RWPE1 (cell line): ENCODE results near the gene WWOX.

Experiments
- CTCF ChIA-PET: fragments of 350-600 bp; sonication (Branson Sonifier 250); formaldehyde crosslinking; extraction: SDS; loops from one replicate; lab custom pipeline; 2021; lab: Yijun Ruan, JAX
- POLR2A ChIA-PET: fragments of 400-600 bp; formaldehyde crosslinking; extraction: SDS; loops from one replicate; lab custom pipeline; 2020; ENCODE audit warnings: antibody characterized with exemption; ENCODE audit not compliant: low non-redundant PET; lab: Yijun Ruan, JAX
- DNase-seq: peaks from one replicate; pipeline ENCODE4 v3.0.0; 2012; ENCODE audit warnings: low spot score
- H3K27ac ChIP-seq: fragments of 450-650 bp; 2 replicates; pipeline ENCODE4 v1.5.1; 2017
- TF ChIP-seq, protein P1 (sequence below): fragments of 450-650 bp; conservative IDR thresholded peaks from 2 replicates; pipeline ENCODE4 v1.5.1; 2017; ENCODE audit warnings: low read depth, mild to moderate bottlenecking

The WWOX gene

DNA sequence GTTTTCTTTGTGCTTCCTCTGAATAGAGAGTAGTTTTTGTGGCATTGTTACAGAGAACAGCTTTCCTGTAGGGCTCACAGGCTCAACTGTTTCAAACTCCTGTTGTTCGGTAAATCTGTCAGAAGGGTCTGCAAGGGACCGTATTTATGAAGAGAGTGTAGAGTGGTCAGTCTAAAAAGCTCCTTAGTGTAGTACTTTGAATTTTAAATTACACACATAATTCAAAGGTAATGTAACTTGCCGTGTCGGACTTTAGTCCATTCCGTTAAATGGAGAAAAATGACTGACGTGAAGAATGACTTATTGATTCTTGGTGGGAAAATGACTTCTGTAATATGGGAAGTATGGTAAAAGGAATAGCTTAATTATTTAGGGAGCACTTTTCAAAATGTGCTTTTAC lies 190.9 kb downstream of the WWOX start:
- ChIA-PET POLR2A (no interaction called here), CTCF (interaction anchor here (0.6 kb wide), 1 partner anchor 1054 kb away, joined by 3 read pairs; no protein-coding TSS in a partner anchor)
- TF ChIP-seq, protein P1, sequence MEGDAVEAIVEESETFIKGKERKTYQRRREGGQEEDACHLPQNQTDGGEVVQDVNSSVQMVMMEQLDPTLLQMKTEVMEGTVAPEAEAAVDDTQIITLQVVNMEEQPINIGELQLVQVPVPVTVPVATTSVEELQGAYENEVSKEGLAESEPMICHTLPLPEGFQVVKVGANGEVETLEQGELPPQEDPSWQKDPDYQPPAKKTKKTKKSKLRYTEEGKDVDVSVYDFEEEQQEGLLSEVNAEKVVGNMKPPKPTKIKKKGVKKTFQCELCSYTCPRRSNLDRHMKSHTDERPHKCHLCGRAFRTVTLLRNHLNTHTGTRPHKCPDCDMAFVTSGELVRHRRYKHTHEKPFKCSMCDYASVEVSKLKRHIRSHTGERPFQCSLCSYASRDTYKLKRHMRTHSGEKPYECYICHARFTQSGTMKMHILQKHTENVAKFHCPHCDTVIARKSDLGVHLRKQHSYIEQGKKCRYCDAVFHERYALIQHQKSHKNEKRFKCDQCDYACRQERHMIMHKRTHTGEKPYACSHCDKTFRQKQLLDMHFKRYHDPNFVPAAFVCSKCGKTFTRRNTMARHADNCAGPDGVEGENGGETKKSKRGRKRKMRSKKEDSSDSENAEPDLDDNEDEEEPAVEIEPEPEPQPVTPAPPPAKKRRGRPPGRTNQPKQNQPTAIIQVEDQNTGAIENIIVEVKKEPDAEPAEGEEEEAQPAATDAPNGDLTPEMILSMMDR, result no peak
- no peak for DNase-seq
- no peak overlapping the region for H3K27ac ChIP-seq

- no peak overlapping the region for H3K27ac ChIP-seq
- TF ChIP-seq, protein P1, result no peak
- DNase-seq, result no peak
- ChIA-PET POLR2A (no interaction called here), CTCF (no interaction called here)
Measured at GRCh38 chr16:78290872-78291591, 191.6 kb downstream of the WWOX start.

DNA sequence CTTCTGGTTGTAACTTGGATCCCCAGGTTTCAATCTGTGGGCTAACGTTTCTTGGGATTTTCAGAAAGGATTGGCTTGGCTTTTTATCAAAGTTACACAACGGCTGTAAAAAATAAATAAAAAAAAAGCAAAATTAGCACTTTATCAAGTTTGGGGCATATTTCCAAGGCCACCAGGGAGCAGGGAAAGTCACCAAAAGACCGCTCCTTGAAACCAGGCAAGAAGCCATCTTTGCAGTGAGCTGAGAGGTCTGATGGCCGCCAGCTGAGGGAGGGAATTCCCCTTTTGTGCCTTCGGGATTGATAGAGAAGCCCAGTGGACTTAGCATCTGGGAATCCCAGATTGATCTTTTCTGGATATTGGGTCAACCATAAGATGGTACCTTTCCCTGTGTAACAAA lies 192.2 kb downstream of the WWOX start:
- POLR2A ChIA-PET, result no interaction called here
- CTCF ChIA-PET, result no interaction called here

GRCh38 chr16:78292086-78292843 lies 192.8 kb downstream of the WWOX start:
- no peak for DNase-seq
- TF ChIP-seq, protein P1, result no peak
- CTCF ChIA-PET, result interaction anchor here (0.6 kb wide), 1 partner anchor 75 kb away, joined by 3 read pairs; no protein-coding TSS in a partner anchor
- no peak overlapping the region for H3K27ac ChIP-seq
- POLR2A ChIA-PET, result no interaction called here

More for the DNA sequence above, 192.2 kb downstream of the WWOX start:
- no peak for DNase-seq
- H3K27ac ChIP-seq, result no peak overlapping the region
- TF ChIP-seq, protein P1, result no peak

- H3K27ac ChIP-seq, result no peak overlapping the region
- DNase-seq, result no peak
- POLR2A ChIA-PET, result no interaction called here
- TF ChIP-seq, protein P1, result no peak
- CTCF ChIA-PET, result interaction anchor here (0.6 kb wide), 2 partner anchors 8 to 76 kb away, joined by 3 read pairs; no protein-coding TSS in a partner anchor
Measured at GRCh38 chr16:78292844-78293380, 193.5 kb downstream of the WWOX start.

GRCh38 chr16:78294538-78295225 lies 195.2 kb downstream of the WWOX start:
- POLR2A ChIA-PET, result no interaction called here
- TF ChIP-seq, protein P1, result no peak
- CTCF ChIA-PET, result no interaction called here
- no peak for DNase-seq
- no peak overlapping the region for H3K27ac ChIP-seq
